Body of pancreas (tissue), 4 donors: ENCODE measurements around the gene LAG3. TPM values are rescaled to one million over a fixed set of nuclear protein-coding genes. Genes with fewer than 3 reads are reported as not detected.

ENCODE experiments used
- ATAC-seq: fragments of 150-250 bp; one replicate; pipeline ENCODE4 v1.9.1; 2016
- DNase-seq, 4 donors: peaks; one replicate each; pipeline ENCODE4 v3.0.0-alpha.2; 2019
- H3K27ac ChIP-seq, 4 donors: fragments of 200-600 bp; sonication (generic); 1 replicate in 3 of 4; 2 replicates in 1 of 4; pipeline versions ENCODE4 v1.5.1 to v1.6.1; 2016 to 2019; ENCODE audit warnings: mild to moderate bottlenecking in 1 of 4, mixed read lengths in 1 of 4, moderate library complexity in 1 of 4
- H3K27me3 ChIP-seq, 2 donors: fragments of 200-600 bp; sonication (generic); one replicate each; pipeline ENCODE4 v1.6.0; 2016; ENCODE audit warnings: mild to moderate bottlenecking in 1 of 2
- H3K36me3 ChIP-seq, 2 donors: fragments of 200-600 bp; sonication (generic); replicated peaks in 1 of 2; 2 replicates each; pipeline ENCODE4 v1.5.1; 2016; ENCODE audit warnings: low read depth in 2 of 2; ENCODE audit not compliant: insufficient read depth in 1 of 2
- H3K4me1 ChIP-seq: fragments of 200-600 bp; sonication (generic); one replicate; pipeline ENCODE4 v1.6.0; 2016
- H3K4me3 ChIP-seq, 2 donors: fragments of 200-600 bp; sonication (generic); 1 replicate in 1 of 2; 2 replicates in 1 of 2; pipeline ENCODE4 v1.5.1; 2016 to 2019
- H3K9me3 ChIP-seq, 3 donors: fragments of 200-600 bp; sonication (generic); 1 replicate in 2 of 3; 2 replicates in 1 of 3; pipeline ENCODE4 v1.5.1; 2016
- POLR2A ChIP-seq, 3 donors: fragments of 450-650 bp; IDR thresholded peaks; one replicate each; pipeline ENCODE4 v1.6.1; 2016; ENCODE audit warnings: antibody characterized with exemption in 3 of 3, mild to moderate bottlenecking in 2 of 3
- WGBS, 2 donors: methylation state at CpG; one replicate each; pipeline ENCODE4 v1.1.5; 2017; 5-methylcytosine and 5-hydroxymethylcytosine counted together
- intact Hi-C: fragments of 100-400 bp; cut with DNase I; formaldehyde crosslinking; loops from one replicate; pipeline ENCODE4 v1.15.1; 2023
- total RNA-seq, 2 donors: library from RNA; depleted of rRNA; stranded (reverse); fragments of >200 nt; gene quantifications; one replicate each; pipeline ENCODE4 v1.1.0, GENCODE V29; 2016
- TF ChIP-seq, protein P1 (sequence below), 7 experiments: fragments of 450-650 bp in 4 of 7; fragments of 200-600 bp in 3 of 7; sonication (generic) in 3 of 7; IDR thresholded peaks; one replicate each; pipeline ENCODE4 v1.5.1; 2016 to 2019; ENCODE audit warnings: antibody characterized with exemption in 7 of 7

LAG3 gene
- total RNA-seq, 2 donors from 2014 or later: not detected

DNA sequence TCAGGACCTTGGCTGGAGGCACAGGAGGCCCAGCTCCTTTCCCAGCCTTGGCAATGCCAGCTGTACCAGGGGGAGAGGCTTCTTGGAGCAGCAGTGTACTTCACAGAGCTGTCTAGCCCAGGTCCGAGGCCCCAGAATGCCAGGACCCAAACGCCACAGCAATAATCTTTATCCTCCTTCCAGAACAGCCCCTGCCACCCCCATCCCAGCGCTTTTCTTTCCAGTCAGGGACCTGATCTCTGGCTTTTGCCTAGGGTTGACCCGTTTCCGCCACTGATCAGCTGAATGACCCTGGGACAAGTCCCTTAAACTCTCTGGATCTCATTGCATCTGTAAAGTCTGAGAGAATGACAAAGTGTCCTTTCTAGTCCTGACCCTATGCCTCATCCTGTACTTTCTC, 5.1 kb downstream of the LAG3 start:
- H3K36me3 ChIP-seq: no peaks in the 10 kb centered on the region
- TF ChIP-seq, protein P1, sequence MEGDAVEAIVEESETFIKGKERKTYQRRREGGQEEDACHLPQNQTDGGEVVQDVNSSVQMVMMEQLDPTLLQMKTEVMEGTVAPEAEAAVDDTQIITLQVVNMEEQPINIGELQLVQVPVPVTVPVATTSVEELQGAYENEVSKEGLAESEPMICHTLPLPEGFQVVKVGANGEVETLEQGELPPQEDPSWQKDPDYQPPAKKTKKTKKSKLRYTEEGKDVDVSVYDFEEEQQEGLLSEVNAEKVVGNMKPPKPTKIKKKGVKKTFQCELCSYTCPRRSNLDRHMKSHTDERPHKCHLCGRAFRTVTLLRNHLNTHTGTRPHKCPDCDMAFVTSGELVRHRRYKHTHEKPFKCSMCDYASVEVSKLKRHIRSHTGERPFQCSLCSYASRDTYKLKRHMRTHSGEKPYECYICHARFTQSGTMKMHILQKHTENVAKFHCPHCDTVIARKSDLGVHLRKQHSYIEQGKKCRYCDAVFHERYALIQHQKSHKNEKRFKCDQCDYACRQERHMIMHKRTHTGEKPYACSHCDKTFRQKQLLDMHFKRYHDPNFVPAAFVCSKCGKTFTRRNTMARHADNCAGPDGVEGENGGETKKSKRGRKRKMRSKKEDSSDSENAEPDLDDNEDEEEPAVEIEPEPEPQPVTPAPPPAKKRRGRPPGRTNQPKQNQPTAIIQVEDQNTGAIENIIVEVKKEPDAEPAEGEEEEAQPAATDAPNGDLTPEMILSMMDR (IDR thresholded peaks at IDR 0.05): no peak
- no peak for TF ChIP-seq POLR2A (IDR thresholded peaks at IDR 0.05)
- H3K27me3 ChIP-seq: no peaks in the 10 kb centered on the region
- intact Hi-C loops: no loop called here
- 90 to 93% methylated on average over 5 of the region's 5 CpGs for WGBS, 2 donors
- DNase-seq: no peak
- H3K9me3 ChIP-seq: no peaks in the 10 kb centered on the region
- no peak overlapping the region for H3K27ac ChIP-seq
- ATAC-seq: no peak
- no peak overlapping the region for H3K4me3 ChIP-seq
- peaks cover 8% of the 10 kb centered on the region for H3K4me1 ChIP-seq

DNA sequence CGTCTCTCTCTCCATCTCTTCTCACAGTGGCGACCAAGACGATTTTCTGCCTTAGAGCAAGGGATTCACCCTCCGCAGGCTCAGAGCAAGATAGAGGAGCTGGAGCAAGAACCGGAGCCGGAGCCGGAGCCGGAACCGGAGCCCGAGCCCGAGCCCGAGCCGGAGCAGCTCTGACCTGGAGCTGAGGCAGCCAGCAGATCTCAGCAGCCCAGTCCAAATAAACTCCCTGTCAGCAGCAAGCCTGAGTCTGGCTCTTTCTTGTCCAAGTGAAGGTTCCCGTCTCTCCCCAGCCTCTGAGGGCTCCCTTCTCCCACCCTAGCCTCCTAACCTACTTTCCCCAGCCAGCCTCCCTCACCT, 5.9 kb downstream of the LAG3 start:
- intact Hi-C loops: no loop called here
- peak; percentile 23 for ATAC-seq
- H3K27me3 ChIP-seq: no peaks in the 10 kb centered on the region
- peak overlapping the region in 2 of 4 donors; percentile 29 to 36 for H3K27ac ChIP-seq
- H3K4me1 ChIP-seq: peaks cover 8% of the 10 kb centered on the region
- peak in 2 of 4 donors; percentile 30 to 36 for DNase-seq
- H3K4me3 ChIP-seq: no peak overlapping the region
- TF ChIP-seq, protein P1 (IDR thresholded peaks at IDR 0.05): no peak
- no peak for TF ChIP-seq POLR2A (IDR thresholded peaks at IDR 0.05)
- no peaks in the 10 kb centered on the region for H3K9me3 ChIP-seq
- no peaks in the 10 kb centered on the region for H3K36me3 ChIP-seq
- 17 to 27% methylated on average over 14 of the region's 14 CpGs for WGBS, 2 donors

DNA sequence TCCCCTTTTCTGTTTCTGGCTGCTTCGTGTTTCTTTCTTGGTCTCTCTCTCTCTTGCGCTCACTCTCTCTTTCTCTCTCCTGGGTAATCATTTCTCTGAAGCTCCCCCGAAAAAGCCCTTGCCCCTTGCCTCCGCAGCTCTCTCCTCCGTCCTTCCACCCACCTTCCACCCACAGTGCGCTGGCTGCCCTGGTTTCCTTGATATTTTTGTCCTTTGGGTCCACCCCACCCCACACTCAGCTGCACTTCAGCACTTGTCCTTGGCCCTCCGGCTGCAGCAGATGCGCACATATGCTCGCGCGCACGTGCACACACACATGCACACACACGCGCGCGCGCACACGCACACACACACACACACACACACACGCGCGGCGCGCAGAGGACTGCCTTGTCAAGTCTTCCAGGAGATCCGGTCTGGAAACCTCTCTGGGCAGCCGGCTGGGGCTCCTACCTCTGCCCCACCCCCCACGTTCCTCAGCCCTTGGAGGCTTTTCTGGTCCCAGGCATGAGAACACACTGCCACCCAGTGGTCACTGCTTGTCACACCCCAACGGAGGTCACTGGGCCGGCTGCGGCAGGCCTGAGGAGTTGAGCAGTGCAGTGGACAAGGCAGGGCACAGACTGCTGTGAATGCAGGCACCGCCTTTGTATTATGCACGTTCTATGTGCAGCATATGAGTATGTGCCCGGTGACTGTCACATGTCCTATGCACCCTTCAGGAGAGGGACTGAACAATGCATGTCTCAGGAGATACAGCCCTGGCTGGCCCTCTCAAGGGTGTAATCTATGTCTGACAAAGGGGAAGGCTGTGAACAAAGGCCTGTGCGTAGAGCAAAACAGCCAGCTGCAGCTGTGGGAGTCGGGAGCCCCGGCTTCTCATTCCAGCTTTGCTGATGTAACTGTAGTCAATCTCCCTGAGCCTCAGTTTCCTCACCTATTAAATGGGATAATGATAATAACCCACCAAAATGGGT, 6.5 kb downstream of the LAG3 start:
- Histone ChIP-seq H3K4me3 (no peak overlapping the region), H3K4me1 (peaks cover 8% of the 10 kb centered on the region), H3K27ac (peak overlapping the region in 2 of 4 donors; percentile 29 to 36), H3K27me3 (no peaks in the 10 kb centered on the region), H3K36me3 (no peaks in the 10 kb centered on the region), H3K9me3 (no peaks in the 10 kb centered on the region)
- intact Hi-C loops: no loop called here
- 2 to 3% methylated on average over 25 to 35 of the region's 35 CpGs for WGBS, 2 donors
- TF ChIP-seq POLR2A (IDR thresholded peaks at IDR 0.05): peak in 1 of 3 donors; percentile 21
- TF ChIP-seq, protein P1 (IDR thresholded peaks at IDR 0.05): peak; percentile 91 to 99 (median 99)
- DNase-seq (peak; percentile 96 to 97 (median 97)), ATAC-seq (peak; percentile 98)

DNA sequence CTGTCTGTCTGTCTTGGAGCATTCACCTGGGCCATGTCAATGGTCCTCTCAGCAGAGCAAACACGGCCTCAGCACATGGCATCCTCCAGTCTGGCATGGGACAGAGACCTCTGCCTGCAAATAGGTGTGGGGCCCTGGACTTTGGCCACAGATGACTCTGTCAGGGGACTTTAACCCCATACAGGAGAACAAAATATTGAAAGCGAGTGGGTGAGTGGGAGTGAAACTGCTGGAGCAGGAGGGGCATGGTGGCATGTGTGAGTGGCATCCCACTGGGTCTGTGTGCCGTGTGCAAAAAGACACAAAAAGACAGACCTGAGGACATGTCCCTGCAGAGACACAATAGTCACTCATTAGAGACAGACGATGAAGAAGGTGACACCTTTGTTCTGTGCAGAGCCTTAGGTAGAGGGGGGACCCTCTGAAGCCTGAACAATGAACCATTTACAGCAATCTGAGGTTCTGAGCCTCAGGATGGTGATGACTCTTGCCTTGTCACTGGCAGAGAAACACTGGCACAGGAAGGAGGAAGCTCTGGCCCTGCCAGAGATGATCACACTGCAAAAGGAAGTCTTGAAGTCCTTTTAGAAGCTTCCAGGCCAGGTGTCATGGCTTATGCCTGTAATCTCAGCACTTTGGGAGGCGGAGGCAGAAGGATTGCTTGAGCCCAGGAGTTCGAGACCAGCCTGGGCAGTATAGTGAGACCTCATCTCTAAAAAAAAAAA, 7.5 kb downstream of the LAG3 start:
- Histone ChIP-seq H3K27me3 (no peaks in the 10 kb centered on the region), H3K36me3 (no peaks in the 10 kb centered on the region), H3K27ac (no peak overlapping the region), H3K4me3 (no peak overlapping the region), H3K9me3 (no peaks in the 10 kb centered on the region), H3K4me1 (peaks cover 8% of the 10 kb centered on the region)
- intact Hi-C loops: loop anchor here (5.0 kb wide), 1 partner anchor 43 kb away; no protein-coding TSS in a partner anchor
- WGBS, 2 donors: 74 to 75% methylated on average over 6 of the region's 6 CpGs
- DNase-seq (no peak), ATAC-seq (no peak)
- TF ChIP-seq, protein P1 (IDR thresholded peaks at IDR 0.05): no peak
- TF ChIP-seq POLR2A (IDR thresholded peaks at IDR 0.05): no peak
